ENCODE data around the gene TMEM131L.
"Not testable (repeated sequence)": the region's sequence is repeated elsewhere in the genome, so short reads cannot be mapped to it uniquely, and the experiment has no call there.

TMEM131L gene

GRCh38 chr4:153661215-153661822, 195.2 kb downstream of the TMEM131L start:
- no peak overlapping the region for H3K27ac ChIP-seq
- ChIA-PET CTCF (no interaction called here), POLR2A (ENCODE audit: low non-redundant PET) (no interaction called here)
- TF ChIP-seq CTCF (conservative IDR thresholded peaks at IDR 0.05; ENCODE audit: low read depth), result no peak
- DNase-seq (ENCODE audit: low spot score), result no peak

GRCh38 chr4:153661908-153662307, 195.7 kb downstream of the TMEM131L start:
- no peak for TF ChIP-seq CTCF (conservative IDR thresholded peaks at IDR 0.05; ENCODE audit: low read depth)
- ChIA-PET CTCF (no interaction called here), POLR2A (ENCODE audit: low non-redundant PET) (no interaction called here)
- no peak overlapping the region for H3K27ac ChIP-seq
- DNase-seq (ENCODE audit: low spot score), result no peak

- no peak overlapping the region for H3K27ac ChIP-seq
- POLR2A ChIA-PET (ENCODE audit: low non-redundant PET), result no interaction called here
- CTCF ChIA-PET, result no interaction called here
- no peak for TF ChIP-seq CTCF (conservative IDR thresholded peaks at IDR 0.05; ENCODE audit: low read depth)
- no peak for DNase-seq (ENCODE audit: low spot score)
Observed at GRCh38 chr4:153663667-153664066, 197.5 kb downstream of the TMEM131L start.

GRCh38 chr4:153666505-153666904, 200.3 kb downstream of the TMEM131L start:
- CTCF ChIA-PET, result interaction anchor here (0.6 kb wide), 1 partner anchor 32 kb away, joined by 4 read pairs; no protein-coding TSS in a partner anchor
- POLR2A ChIA-PET (ENCODE audit: low non-redundant PET); H3K27ac ChIP-seq; DNase-seq (ENCODE audit: low spot score): not testable (repeated sequence)

- no peak for TF ChIP-seq CTCF (conservative IDR thresholded peaks at IDR 0.05; ENCODE audit: low read depth)
- no peak overlapping the region for H3K27ac ChIP-seq
- CTCF ChIA-PET, result no interaction called here
- DNase-seq (ENCODE audit: low spot score), result no peak
- POLR2A ChIA-PET (ENCODE audit: low non-redundant PET), result no interaction called here
Observed at GRCh38 chr4:153668647-153669046, 202.5 kb downstream of the TMEM131L start.

GRCh38 chr4:153669838-153670237, 203.7 kb downstream of the TMEM131L start:
- ChIA-PET CTCF (no interaction called here), POLR2A (ENCODE audit: low non-redundant PET) (no interaction called here)
- DNase-seq (ENCODE audit: low spot score), result no peak
- no peak overlapping the region for H3K27ac ChIP-seq
- TF ChIP-seq CTCF (conservative IDR thresholded peaks at IDR 0.05; ENCODE audit: low read depth), result no peak

GRCh38 chr4:153676486-153676885, 210.3 kb downstream of the TMEM131L start:
- ChIA-PET POLR2A (ENCODE audit: low non-redundant PET) (no interaction called here), CTCF (no interaction called here)
- no peak overlapping the region for H3K27ac ChIP-seq
- no peak for DNase-seq (ENCODE audit: low spot score)
- TF ChIP-seq CTCF (conservative IDR thresholded peaks at IDR 0.05; ENCODE audit: low read depth), result no peak

All from RWPE1 (cell line).